ENCODE results near the gene MYH9.
A peak's percentile ranks its signal among the peaks of the same experiment; 100 is the strongest.

DNA sequence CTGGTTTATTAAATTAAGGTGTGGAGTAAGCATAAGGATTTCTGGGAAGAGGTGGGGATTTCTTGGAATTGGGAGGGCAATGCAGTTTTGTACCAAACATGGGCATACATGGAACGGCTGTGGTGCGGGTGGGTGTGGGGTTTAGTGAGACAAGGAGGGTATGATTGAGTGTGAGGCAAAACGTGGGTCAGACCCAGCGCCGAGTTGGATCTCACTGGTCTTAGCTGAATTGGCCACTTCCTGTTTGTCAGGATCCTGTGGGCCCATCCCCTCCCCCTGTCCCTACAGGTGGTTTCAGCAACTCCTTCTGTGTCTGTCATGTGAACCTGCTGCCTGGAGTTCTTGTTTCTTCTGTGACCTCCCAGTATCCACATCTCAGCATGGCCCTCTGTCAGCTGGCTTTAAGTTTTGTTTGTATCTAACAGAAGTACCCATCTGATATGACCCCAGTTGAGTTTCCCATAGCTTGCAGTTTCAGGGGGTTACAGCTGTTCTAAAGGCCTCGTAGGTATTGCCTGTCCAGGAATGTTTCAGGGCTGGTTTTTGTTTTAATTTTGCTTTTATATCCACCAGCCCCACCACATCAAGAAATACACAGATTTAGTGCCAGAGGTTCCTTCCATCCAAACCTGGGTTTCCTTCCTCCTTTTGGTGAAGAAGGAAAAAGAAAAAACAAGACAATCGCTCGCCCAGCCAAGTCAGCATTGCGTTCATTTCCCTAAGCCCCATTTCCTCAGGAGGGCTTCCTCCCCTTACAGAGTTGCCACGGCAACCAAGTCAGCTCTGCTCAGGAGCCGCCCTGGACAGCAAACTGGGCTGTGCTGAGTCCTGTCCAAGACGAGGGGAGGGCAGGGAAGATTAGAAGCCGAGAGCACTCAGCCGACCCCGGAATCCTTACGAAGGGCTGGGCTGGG, 128.8 kb downstream of the MYH9 start:
- TF ChIP-seq, protein P1, sequence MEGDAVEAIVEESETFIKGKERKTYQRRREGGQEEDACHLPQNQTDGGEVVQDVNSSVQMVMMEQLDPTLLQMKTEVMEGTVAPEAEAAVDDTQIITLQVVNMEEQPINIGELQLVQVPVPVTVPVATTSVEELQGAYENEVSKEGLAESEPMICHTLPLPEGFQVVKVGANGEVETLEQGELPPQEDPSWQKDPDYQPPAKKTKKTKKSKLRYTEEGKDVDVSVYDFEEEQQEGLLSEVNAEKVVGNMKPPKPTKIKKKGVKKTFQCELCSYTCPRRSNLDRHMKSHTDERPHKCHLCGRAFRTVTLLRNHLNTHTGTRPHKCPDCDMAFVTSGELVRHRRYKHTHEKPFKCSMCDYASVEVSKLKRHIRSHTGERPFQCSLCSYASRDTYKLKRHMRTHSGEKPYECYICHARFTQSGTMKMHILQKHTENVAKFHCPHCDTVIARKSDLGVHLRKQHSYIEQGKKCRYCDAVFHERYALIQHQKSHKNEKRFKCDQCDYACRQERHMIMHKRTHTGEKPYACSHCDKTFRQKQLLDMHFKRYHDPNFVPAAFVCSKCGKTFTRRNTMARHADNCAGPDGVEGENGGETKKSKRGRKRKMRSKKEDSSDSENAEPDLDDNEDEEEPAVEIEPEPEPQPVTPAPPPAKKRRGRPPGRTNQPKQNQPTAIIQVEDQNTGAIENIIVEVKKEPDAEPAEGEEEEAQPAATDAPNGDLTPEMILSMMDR (IDR thresholded peaks at IDR 0.05 in 8 of 11, conservative IDR thresholded peaks at IDR 0.05 in 3 of 11), result no peak
- TF ChIP-seq POLR2A (IDR thresholded peaks at IDR 0.05) (no peak), POLR2AphosphoS5 (IDR thresholded peaks at IDR 0.05) (peak in 1 of 3 donors; percentile 24)

Measured in spleen (tissue), 7 donors.